A549 (cell line): Measurements from ENCODE around the gene TFCP2. TPM values are rescaled to one million over a fixed set of nuclear protein-coding genes. Genes with fewer than 3 reads are reported as not detected.

Experiments
- ATAC-seq, 2 experiments: fragments of 200-7000 bp in 1 of 2; fragments of >200 bp in 1 of 2; cut with Nextera tagmentation in 1 of 2; cut with Tn5 transposase in 1 of 2; 3 replicates each; pipeline versions ENCODE4 v1.8.0 to v1.9.1; 2018 to 2020; ENCODE audit warnings: mild to moderate bottlenecking in 1 of 2, moderate library complexity in 1 of 2
- CTCF ChIA-PET: fragments of 300-600 bp; sonication (Branson Sonifier 250); formaldehyde crosslinking; extraction: SDS; loops from one replicate; lab custom pipeline; 2021; ENCODE audit warnings: antibody characterized with exemption, inconsistent platforms; lab: Yijun Ruan, JAX
- POLR2A ChIA-PET: fragments of 350-600 bp; formaldehyde crosslinking; extraction: SDS; loops from one replicate; lab custom pipeline; 2021; ENCODE audit warnings: antibody characterized with exemption, inconsistent platforms; lab: Yijun Ruan, JAX
- DNase-seq, 2 experiments: peaks; one replicate each; pipeline versions ENCODE4 v3.0.0 to v3.0.0-alpha.2; 2011 to 2016; ENCODE audit warnings: low read depth in 1 of 2, low spot score in 1 of 2
- FAIRE-seq: peaks from 2 replicates; lab custom pipeline; 2011; peaks lifted over from hg19 to GRCh38; lab: Jason Lieb, UNC
- H3K27ac ChIP-seq, 2 experiments: fragments of >200 bp; sonication (Bioruptor Twin); formaldehyde crosslinking; 3 replicates each; pipeline ENCODE4 v1.5.1; 2016 to 2017
- H3K4me1 ChIP-seq: fragments of >200 bp; sonication (Bioruptor Twin); formaldehyde crosslinking; 3 replicates; pipeline ENCODE4 v1.6.1; 2016
- H3K4me2 ChIP-seq: fragments of >200 bp; sonication (Bioruptor Twin); formaldehyde crosslinking; 3 replicates; pipeline ENCODE4 v1.6.1; 2016
- H3K4me3 ChIP-seq: fragments of >200 bp; sonication (Bioruptor Twin); formaldehyde crosslinking; 3 replicates; pipeline ENCODE4 v1.5.1; 2016
- H3K9me3 ChIP-seq: fragments of >200 bp; sonication (Bioruptor Twin); formaldehyde crosslinking; 3 replicates; pipeline ENCODE4 v1.6.1; 2016
- CBX2 ChIP-seq: fragments of 200-600 bp; sonication (generic); IDR thresholded peaks from 2 replicates; pipeline ENCODE4 v1.6.1; 2016; ENCODE audit warnings: low read depth, mild to moderate bottlenecking, borderline replicate concordance
- CTCF ChIP-seq: fragments of >200 bp; sonication (Bioruptor Twin); formaldehyde crosslinking; IDR thresholded peaks from 3 replicates; pipeline ENCODE4 v1.5.1; 2016
- EHMT2 ChIP-seq: fragments of 200-600 bp; sonication (generic); IDR thresholded peaks from 2 replicates; pipeline ENCODE4 v1.6.1; 2016; ENCODE audit warnings: antibody characterized with exemption, low read depth, mild to moderate bottlenecking, moderate library complexity
- ESRRA ChIP-seq: fragments of 150-350 bp; IDR thresholded peaks from 2 replicates; pipeline ENCODE4 v1.6.1; 2014; ENCODE audit warnings: mild to moderate bottlenecking, low read length, borderline replicate concordance
- HEYL ChIP-seq: fragments of 250-450 bp; sonication (Bioruptor Pico); IDR thresholded peaks from 2 replicates; pipeline ENCODE4 v1.8.0; 2021; ENCODE audit warnings: mild to moderate bottlenecking, moderate library complexity
- HOXB5 ChIP-seq: fragments of 250-450 bp; sonication (Bioruptor Pico); IDR thresholded peaks from 2 replicates; pipeline ENCODE4 v1.5.0; 2020; ENCODE audit warnings: mild to moderate bottlenecking, moderate library complexity
- JUN ChIP-seq, 2 experiments: fragments of >200 bp; sonication (Bioruptor Twin); formaldehyde crosslinking; IDR thresholded peaks; 2 replicates in 1 of 2; 3 replicates in 1 of 2; pipeline ENCODE4 v1.6.1; 2016 to 2017
- NPAS2 ChIP-seq: fragments of 250-450 bp; sonication (Bioruptor Pico); IDR thresholded peaks from 2 replicates; pipeline ENCODE4 v1.8.0; 2022; ENCODE audit warnings: mild to moderate bottlenecking, moderate library complexity, borderline replicate concordance
- NR3C1 ChIP-seq: fragments of >200 bp; sonication (Bioruptor Twin); formaldehyde crosslinking; IDR thresholded peaks from 3 replicates; pipeline ENCODE4 v1.6.1; 2017
- RAD21 ChIP-seq, 2 experiments: fragments of >200 bp in 1 of 2; sonication (Bioruptor Twin) in 1 of 2; formaldehyde crosslinking in 1 of 2; IDR thresholded peaks in 1 of 2; conservative IDR thresholded peaks in 1 of 2; 2 replicates in 1 of 2; 3 replicates in 1 of 2; pipeline ENCODE4 v1.6.1; 2012 to 2018; ENCODE audit warnings: inconsistent platforms in 1 of 2
- RARB ChIP-seq: fragments of 250-450 bp; sonication (Bioruptor Pico); IDR thresholded peaks from 2 replicates; pipeline ENCODE4 v1.8.0; 2021; ENCODE audit warnings: mild to moderate bottlenecking, moderate library complexity
- RCOR1 ChIP-seq: fragments of 150-350 bp; IDR thresholded peaks from 2 replicates; pipeline ENCODE4 v1.6.1; 2014; ENCODE audit warnings: antibody characterized with exemption, low read length, low read depth
- RNF2 ChIP-seq: fragments of 200-600 bp; sonication (generic); IDR thresholded peaks from 2 replicates; pipeline ENCODE4 v1.6.1; 2016; ENCODE audit warnings: low read depth, mild to moderate bottlenecking, antibody characterized with exemption, moderate library complexity, borderline replicate concordance
- SREBF2 ChIP-seq: fragments of 450-650 bp; IDR thresholded peaks from 2 replicates; pipeline ENCODE4 v1.6.1; 2014; ENCODE audit warnings: mild to moderate bottlenecking, moderate library complexity
- ZNF302 ChIP-seq: fragments of 250-450 bp; sonication (Bioruptor Pico); IDR thresholded peaks from 2 replicates; pipeline ENCODE4 v1.9.0; 2021; ENCODE audit warnings: inconsistent platforms, mild to moderate bottlenecking, moderate library complexity
- WGBS: methylation state at CpG from one replicate; pipeline ENCODE4 v1.1.6; 2017; ENCODE audit errors: missing lambda C conversion rate; 5-methylcytosine and 5-hydroxymethylcytosine counted together
- polyA plus RNA-seq, 4 experiments: library from polyadenylated mRNA; depleted of rRNA in 3 of 4; stranded (reverse); fragments of >200 nt; fragmentation: RNase III in 1 of 4; extraction: RNeasy Plus Mini Kit Qiagen cat#74134 plus additional on column Dnase treatment in 1 of 4; gene quantifications; 2 replicates in 3 of 4; 3 replicates in 1 of 4; pipeline ENCODE4 v1.2.3, GENCODE V29; 2011 to 2017
- TF ChIP-seq, protein P1 (sequence below): fragments of 250-450 bp; sonication (Bioruptor Pico); IDR thresholded peaks from 2 replicates; pipeline ENCODE4 v1.5.0; 2021; ENCODE audit warnings: mild to moderate bottlenecking, moderate library complexity, borderline replicate concordance

The TFCP2 gene
- polyA plus RNA-seq, 2 of the 4 experiments (the other 2 are of a cell fraction), result 18.7 to 39.8 TPM

- DNase-seq, result no peak
- no peak overlapping the region for H3K27ac ChIP-seq
- H3K4me3 ChIP-seq, result no peak overlapping the region
- ChIA-PET CTCF (interaction anchor here (3.0 kb wide), 1 partner anchor 16 kb away, joined by 6 read pairs; no protein-coding TSS in a partner anchor), POLR2A (no interaction called here)
- H3K4me2 ChIP-seq, result no peak overlapping the region
- H3K4me1 ChIP-seq, result 0 out of 3 replicates have a peak, but pooled peaks cover 3% of the 10 kb centered on the region
- TF ChIP-seq SREBF2, result no peak
- TF ChIP-seq HOXB5 (CRISPR knock-in tag), result no peak
- no peaks in the 10 kb centered on the region for H3K9me3 ChIP-seq
- WGBS, result 85% methylated on average over 5 of the region's 5 CpGs
- FAIRE-seq, result no peak
- ATAC-seq, result no peak
These were observed 29.8 kb upstream of the TFCP2 start for GRCh38 chr12:51202718-51203117.

- no peak for TF ChIP-seq ZNF302 (CRISPR knock-in tag)
- TF ChIP-seq NR3C1, result no peak
- POLR2A ChIA-PET, result no interaction called here
- 0 out of 3 replicates have a peak, but pooled peaks cover 3% of the 10 kb centered on the region for H3K4me1 ChIP-seq
These were observed 27.9 kb upstream of the TFCP2 start for GRCh38 chr12:51200806-51201205.

DNA sequence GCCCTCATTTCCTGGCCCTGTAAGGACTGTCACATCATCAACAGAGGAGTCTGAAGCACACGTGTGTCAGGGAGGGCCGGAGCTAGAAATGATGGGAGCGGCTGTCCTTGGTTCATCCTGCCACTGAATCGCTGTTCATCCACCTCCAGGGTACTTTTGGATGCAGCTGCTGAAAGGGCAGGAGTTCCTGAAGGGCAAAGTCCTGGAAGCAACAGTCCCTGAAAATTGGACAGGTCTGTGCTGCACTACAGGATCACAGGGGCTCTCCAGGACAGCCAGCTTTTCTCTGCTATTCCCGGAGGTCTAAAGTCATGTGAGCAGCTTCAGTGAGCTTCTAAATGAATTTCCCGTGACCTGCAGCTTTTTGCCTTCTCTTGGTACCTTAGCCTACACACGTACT, 27.2 kb upstream of the TFCP2 start:
- POLR2A ChIA-PET, result no interaction called here
- FAIRE-seq, result no peak

More at GRCh38 chr12:51200806-51201205, 27.9 kb upstream of the TFCP2 start:
- no peak overlapping the region for H3K4me2 ChIP-seq
- 83% methylated on average over 9 of the region's 9 CpGs for WGBS
- no peak overlapping the region for H3K4me3 ChIP-seq
- no peaks in the 10 kb centered on the region for H3K9me3 ChIP-seq
- DNase-seq (no peak), ATAC-seq (no peak), FAIRE-seq (no peak)
- no peak overlapping the region for H3K27ac ChIP-seq
- CTCF ChIA-PET, result no interaction called here

DNA sequence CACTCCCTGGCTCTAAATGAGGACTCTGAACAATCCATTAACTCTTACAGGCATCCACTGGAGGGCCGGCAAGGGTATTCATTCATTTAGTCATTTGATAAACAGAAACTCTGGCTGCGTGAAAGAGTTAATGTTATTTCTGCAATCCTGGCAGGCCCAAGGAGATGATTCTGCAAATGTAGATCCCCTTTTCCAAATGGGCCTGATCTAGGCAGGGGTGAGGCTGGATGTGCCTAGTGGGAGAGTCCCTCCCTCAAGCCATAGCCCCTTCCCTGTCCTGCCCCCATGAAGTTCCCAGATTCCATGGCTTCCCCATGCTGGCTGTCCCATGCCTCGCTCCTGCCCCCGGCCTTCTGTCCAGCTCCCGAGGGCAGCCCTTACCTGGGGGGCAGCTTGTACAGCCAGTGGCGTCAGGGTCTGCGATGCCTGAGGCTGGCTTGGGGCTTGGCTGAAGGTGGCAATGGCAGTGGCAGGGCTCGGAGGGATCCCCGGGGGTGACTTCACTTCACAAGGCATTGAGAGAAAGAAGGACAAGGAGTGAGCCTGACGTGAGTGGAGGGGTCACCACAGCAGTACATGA, 26.5 kb upstream of the TFCP2 start:
- WGBS, result 89% methylated on average over 8 of the region's 10 CpGs
- Histone ChIP-seq H3K4me3 (no peak overlapping the region), H3K4me1 (no peaks in the 10 kb centered on the region), H3K4me2 (no peak overlapping the region), H3K27ac (no peak overlapping the region), H3K9me3 (no peaks in the 10 kb centered on the region)
- POLR2A ChIA-PET, result no interaction called here
- FAIRE-seq (no peak), DNase-seq (no peak), ATAC-seq (no peak)
- CTCF ChIA-PET, result no interaction called here
- TF ChIP-seq CBX2, result no peak
- no peak for TF ChIP-seq EHMT2
- no peak for TF ChIP-seq CTCF
- no peak for TF ChIP-seq NPAS2 (CRISPR knock-in tag)

More for the DNA sequence above, 27.2 kb upstream of the TFCP2 start:
- Histone ChIP-seq H3K4me2 (no peak overlapping the region), H3K9me3 (no peaks in the 10 kb centered on the region), H3K4me3 (no peak overlapping the region), H3K27ac (no peak overlapping the region), H3K4me1 (0 out of 3 replicates have a peak, but pooled peaks cover 3% of the 10 kb centered on the region)
- CTCF ChIA-PET, result no interaction called here
- no peak for ATAC-seq
- no peak for DNase-seq
- 88% methylated on average over 7 of the region's 7 CpGs for WGBS
- no peak for TF ChIP-seq HEYL (CRISPR knock-in tag)
- no peak for TF ChIP-seq ESRRA
- no peak for TF ChIP-seq NR3C1
- TF ChIP-seq, protein P1, sequence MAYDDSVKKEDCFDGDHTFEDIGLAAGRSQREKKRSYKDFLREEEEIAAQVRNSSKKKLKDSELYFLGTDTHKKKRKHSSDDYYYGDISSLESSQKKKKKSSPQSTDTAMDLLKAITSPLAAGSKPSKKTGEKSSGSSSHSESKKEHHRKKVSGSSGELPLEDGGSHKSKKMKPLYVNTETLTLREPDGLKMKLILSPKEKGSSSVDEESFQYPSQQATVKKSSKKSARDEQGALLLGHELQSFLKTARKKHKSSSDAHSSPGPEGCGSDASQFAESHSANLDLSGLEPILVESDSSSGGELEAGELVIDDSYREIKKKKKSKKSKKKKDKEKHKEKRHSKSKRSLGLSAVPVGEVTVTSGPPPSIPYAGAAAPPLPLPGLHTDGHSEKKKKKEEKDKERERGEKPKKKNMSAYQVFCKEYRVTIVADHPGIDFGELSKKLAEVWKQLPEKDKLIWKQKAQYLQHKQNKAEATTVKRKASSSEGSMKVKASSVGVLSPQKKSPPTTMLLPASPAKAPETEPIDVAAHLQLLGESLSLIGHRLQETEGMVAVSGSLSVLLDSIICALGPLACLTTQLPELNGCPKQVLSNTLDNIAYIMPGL (CRISPR knock-in tag), result no peak
- no peak for TF ChIP-seq RNF2
- TF ChIP-seq RCOR1, result no peak
- no peak for TF ChIP-seq RARB (CRISPR knock-in tag)
- no peak for TF ChIP-seq JUN (IDR thresholded peaks at IDR 0.05)
- TF ChIP-seq RAD21 (conservative IDR thresholded peaks at IDR 0.05 in 1 of 2, IDR thresholded peaks at IDR 0.05 in 1 of 2), result no peak
